Motor neuron (in vitro differentiated cells): ENCODE data around the gene PCDHB6. TPM values are rescaled to one million over a fixed set of nuclear protein-coding genes. Genes with fewer than 3 reads are reported as not detected.
"Not testable (repeated sequence)": the region's sequence is repeated elsewhere in the genome, so short reads cannot be mapped to it uniquely, and the experiment has no call there.

ENCODE experiments used
- ATAC-seq, 8 experiments: fragments of 200-7000 bp; cut with Tn5 transposase; replicated peaks in 6 of 8; 2 replicates each; pipeline ENCODE4 v1.8.0; 2021; ENCODE audit warnings: mild to moderate bottlenecking in 8 of 8, moderate library complexity in 8 of 8
- H3K27ac ChIP-seq, 2 donors: fragments of 250-450 bp; sonication (Bioruptor Pico); 2 replicates each; pipeline ENCODE4 v1.9.0; 2021; ENCODE audit warnings: antibody characterized with exemption in 2 of 2, mild to moderate bottlenecking in 2 of 2, moderate library complexity in 1 of 2
- H3K4me1 ChIP-seq, 2 donors: fragments of 250-450 bp; sonication (Bioruptor Pico); replicated peaks in 1 of 2; 2 replicates each; pipeline ENCODE4 v1.6.1; 2021; ENCODE audit warnings: antibody characterized with exemption in 2 of 2, mild to moderate bottlenecking in 2 of 2, moderate library complexity in 1 of 2
- H3K4me3 ChIP-seq, 5 donors: fragments of 250-450 bp; sonication (Bioruptor Pico); 2 replicates each; pipeline ENCODE4 v1.9.0; 2021; ENCODE audit warnings: antibody characterized with exemption in 5 of 5, mild to moderate bottlenecking in 5 of 5, moderate library complexity in 4 of 5
- WGBS, 10 experiments: fragments of 450-650 bp; shearing (Covaris generic); methylation state at CpG; one replicate each; pipeline ENCODE4 v1.0.0; 2022; 5-methylcytosine and 5-hydroxymethylcytosine counted together
- in situ Hi-C, 9 experiments: fragments of 400-800 bp; cut with MboI; loops; one replicate each; pipeline ENCODE4 v1.15.0; 2021; ENCODE audit warnings: low sequenced_read_pairs in 9 of 9, low pct_unique_long_range_greater_than_20kb in 2 of 9; ENCODE audit not compliant: unreplicated experiment in 9 of 9
- total RNA-seq, 8 experiments: library from RNA; unstranded; fragments of 300-600 nt; gene quantifications; 2 replicates each; pipeline versions ENCODE4 v1.2.3 to v1.2.4, GENCODE V29; 2022

The PCDHB6 gene
- total RNA-seq, 8 experiments from 2014 or later: 0.28 to 2.8 (median 2.3) TPM; not detected in 1

DNA sequence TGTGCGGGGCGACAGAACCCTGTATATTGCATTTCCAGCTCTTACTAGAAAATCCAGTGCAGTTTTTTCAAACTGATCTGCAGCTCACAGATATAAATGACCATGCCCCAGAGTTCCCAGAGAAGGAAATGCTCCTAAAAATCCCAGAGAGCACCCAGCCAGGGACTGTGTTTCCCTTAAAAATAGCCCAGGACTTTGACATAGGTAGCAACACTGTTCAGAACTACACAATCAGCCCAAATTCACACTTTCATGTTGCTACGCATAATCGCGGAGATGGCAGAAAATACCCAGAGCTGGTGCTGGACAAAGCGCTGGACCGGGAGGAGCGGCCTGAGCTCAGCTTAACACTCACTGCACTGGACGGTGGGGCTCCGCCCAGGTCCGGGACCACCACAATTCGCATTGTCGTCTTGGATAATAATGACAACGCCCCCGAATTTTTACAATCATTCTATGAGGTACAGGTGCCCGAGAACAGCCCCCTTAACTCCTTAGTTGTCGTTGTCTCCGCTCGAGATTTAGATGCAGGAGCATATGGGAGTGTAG, 14.1 kb upstream of the PCDHB6 start:
- 0 to 97% (median 47%) methylated on average over 1 to 14 of the region's 19 CpGs; no CpG with 5 or more reads in 1 of the 10 experiments for WGBS, 10 experiments
- H3K4me3 ChIP-seq: peak overlapping the region in 3 of 5 donors; percentile 33 to 66 (median 43)
- H3K27ac ChIP-seq: peak overlapping the region in 1 of 2 donors; percentile 80
- in situ Hi-C loops: no loop called here
- no peaks in the 10 kb centered on the region for H3K4me1 ChIP-seq
- ATAC-seq: peak in 1 of 8 experiments; percentile 70

DNA sequence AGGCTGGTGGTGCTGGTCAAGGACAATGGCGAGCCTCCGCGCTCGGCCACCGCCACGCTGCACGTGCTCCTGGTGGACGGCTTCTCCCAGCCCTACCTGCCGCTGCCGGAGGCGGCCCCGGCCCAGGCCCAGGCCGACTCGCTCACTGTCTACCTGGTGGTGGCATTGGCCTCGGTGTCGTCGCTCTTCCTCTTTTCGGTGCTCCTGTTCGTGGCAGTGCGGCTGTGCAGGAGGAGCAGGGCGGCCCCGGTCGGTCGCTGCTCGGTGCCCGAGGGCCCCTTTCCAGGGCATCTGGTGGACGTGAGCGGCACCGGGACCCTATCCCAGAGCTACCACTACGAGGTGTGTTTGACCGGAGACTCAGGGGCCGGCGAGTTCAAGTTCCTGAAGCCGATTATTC, 12.5 kb upstream of the PCDHB6 start:
- 25 to 80% (median 31%) methylated on average over 1 to 4 of the region's 34 CpGs; no CpG with 5 or more reads in 7 of the 10 experiments for WGBS, 10 experiments
- H3K4me1 ChIP-seq, in situ Hi-C loops, H3K4me3 ChIP-seq, ATAC-seq, H3K27ac ChIP-seq: not testable (repeated sequence)

DNA sequence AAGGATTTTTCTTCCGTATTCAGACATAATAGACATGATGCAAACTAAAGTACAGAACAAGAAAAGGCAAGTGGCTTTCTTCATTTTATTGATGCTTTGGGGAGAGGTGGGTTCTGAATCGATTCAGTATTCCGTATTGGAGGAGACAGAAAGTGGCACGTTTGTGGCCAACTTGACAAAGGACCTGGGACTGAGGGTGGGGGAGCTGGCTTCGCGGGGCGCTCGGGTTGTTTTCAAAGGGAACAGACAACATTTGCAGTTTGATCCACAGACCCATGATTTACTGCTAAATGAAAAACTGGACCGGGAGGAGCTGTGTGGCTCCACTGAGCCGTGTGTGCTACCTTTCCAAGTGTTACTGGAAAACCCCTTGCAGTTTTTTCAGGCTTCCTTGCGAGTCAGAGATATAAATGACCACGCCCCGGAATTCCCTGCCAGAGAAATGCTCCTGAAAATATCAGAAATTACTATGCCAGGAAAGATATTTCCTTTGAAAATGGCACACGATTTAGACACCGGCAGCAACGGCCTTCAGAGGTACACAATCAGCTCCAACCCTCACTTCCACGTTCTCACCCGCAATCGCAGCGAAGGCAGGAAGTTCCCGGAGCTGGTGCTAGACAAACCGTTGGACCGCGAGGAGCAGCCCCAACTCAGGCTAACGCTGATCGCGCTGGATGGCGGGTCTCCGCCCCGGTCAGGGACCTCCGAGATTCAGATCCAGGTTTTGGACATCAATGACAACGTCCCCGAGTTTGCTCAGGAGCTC, 551 bp downstream of the PCDHB6 start:
- H3K4me3 ChIP-seq: peak overlapping the region in 3 of 5 donors; percentile 4 to 34 (median 21)
- no peak overlapping the region for H3K27ac ChIP-seq
- no peaks in the 10 kb centered on the region for H3K4me1 ChIP-seq
- in situ Hi-C loops: loop anchor here in 1 of 9 experiments (25.0 kb wide), 1 partner anchor 112 kb away; no protein-coding TSS in a partner anchor
- ATAC-seq: peak in 3 of 8 experiments; percentile 46 to 53 (median 52)
- 5 to 96% (median 29%) methylated on average over 2 to 24 of the region's 33 CpGs for WGBS, 10 experiments

DNA sequence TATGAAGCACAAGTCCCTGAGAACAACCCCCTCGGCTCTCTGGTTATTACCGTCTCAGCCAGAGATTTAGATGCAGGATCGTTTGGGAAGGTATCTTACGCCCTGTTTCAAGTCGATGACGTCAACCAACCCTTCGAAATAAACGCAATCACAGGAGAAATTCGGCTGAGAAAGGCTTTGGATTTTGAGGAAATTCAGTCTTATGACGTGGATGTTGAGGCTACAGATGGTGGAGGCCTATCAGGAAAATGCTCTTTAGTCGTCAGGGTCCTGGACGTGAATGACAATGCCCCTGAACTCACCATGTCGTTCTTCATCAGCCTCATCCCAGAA, 1.1 kb downstream of the PCDHB6 start:
- Histone ChIP-seq H3K4me3 (peak overlapping the region in 3 of 5 donors; percentile 4 to 34 (median 21)), H3K27ac (no peak overlapping the region), H3K4me1 (no peaks in the 10 kb centered on the region)
- in situ Hi-C loops: loop anchor here in 1 of 9 experiments (25.0 kb wide), 1 partner anchor 111 kb away; no protein-coding TSS in a partner anchor
- 0 to 73% (median 8%) methylated on average over 1 to 13 of the region's 13 CpGs; no CpG with 5 or more reads in 3 of the 10 experiments for WGBS, 10 experiments
- ATAC-seq: no peak

DNA sequence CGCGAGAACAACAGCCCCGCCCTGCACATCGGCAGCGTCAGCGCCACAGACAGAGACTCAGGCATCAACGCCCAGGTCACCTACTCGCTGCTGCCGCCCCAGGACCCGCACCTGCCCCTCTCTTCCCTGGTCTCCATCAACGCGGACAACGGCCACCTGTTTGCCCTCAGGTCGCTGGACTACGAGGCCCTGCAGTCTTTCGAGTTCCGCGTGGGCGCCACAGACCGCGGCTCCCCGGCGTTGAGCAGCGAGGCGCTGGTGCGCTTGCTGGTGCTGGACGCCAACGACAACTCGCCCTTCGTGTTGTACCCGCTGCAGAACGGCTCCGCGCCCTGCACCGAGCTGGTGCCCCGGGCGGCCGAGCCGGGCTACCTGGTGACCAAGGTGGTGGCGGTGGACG, 1.8 kb downstream of the PCDHB6 start:
- WGBS, 10 experiments: 90% methylated on average over 16 of the region's 41 CpGs; no CpG with 5 or more reads in 9 of the 10 experiments
- not testable (repeated sequence) for H3K27ac ChIP-seq, H3K4me1 ChIP-seq, ATAC-seq
- peak overlapping the region in 1 of 5 donors; percentile 34 for H3K4me3 ChIP-seq
- in situ Hi-C loops: loop anchor here in 1 of 9 experiments (25.0 kb wide), 1 partner anchor 111 kb away; no protein-coding TSS in a partner anchor

DNA sequence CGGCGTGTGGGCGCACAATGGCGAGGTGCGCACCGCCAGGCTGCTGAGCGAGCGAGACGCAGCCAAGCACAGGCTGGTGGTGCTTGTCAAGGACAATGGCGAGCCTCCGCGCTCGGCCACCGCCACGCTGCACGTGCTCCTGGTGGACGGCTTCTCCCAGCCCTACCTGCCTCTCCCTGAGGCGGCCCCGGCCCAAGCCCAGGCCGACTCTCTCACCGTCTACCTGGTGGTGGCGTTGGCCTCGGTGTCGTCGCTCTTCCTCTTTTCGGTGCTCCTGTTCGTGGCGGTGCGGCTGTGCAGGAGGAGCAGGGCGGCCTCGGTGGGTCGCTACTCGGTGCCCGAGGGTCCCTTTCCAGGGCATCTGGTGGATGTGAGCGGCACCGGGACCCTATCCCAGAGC, 2.2 kb downstream of the PCDHB6 start:
- not testable (repeated sequence) for H3K27ac ChIP-seq, ATAC-seq, H3K4me1 ChIP-seq
- peak overlapping the region in 1 of 5 donors; percentile 14 for H3K4me3 ChIP-seq
- 0 to 90% (median 73%) methylated on average over 1 to 2 of the region's 36 CpGs; no CpG with 5 or more reads in 7 of the 10 experiments for WGBS, 10 experiments
- in situ Hi-C loops: loop anchor here in 1 of 9 experiments (25.0 kb wide), 1 partner anchor 110 kb away; no protein-coding TSS in a partner anchor

DNA sequence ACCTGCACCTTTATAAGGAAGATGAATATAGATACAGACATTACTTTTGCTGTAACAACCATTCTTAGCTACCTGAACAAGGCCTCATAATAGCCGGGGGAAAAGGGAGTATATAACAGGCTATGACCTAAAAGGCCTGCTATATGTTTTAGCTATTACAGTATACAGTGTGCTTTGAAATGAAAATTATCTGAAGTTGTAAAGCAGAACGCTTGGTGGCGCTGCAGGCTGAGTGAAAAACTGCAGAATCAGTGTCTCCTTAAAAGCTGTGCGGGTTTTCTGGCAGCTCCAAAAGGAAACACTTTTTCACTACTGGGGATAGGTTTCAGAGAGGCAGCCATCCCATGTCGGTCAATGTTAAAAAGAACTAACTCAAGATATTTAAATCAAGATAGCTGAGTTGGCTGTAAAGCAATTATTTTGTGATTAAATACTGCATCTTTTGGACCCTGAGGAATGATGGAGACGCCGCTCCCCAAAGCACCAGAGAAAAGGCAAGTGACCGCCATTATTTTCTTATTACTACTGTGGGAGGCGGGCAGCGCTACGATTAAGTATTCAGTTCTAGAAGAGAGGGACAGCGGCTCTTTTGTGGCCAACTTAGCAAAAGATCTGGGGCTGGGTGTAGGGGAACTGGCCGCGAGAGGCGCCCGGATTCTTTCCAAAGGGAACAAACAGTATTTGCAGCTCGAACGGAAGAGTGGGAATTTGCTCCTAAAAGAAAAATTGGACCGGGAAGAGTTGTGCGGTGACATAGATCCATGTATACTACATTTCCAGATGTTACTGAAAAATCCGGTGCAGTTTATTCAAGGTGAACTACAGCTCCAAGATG, 5.9 kb downstream of the PCDHB6 start:
- Histone ChIP-seq H3K4me3 (peak overlapping the region in 3 of 5 donors; percentile 16 to 30 (median 25)), H3K27ac (no peak overlapping the region), H3K4me1 (no peaks in the 10 kb centered on the region)
- ATAC-seq: peak in 3 of 8 experiments; percentile 16 to 40 (median 18)
- in situ Hi-C loops: loop anchor here in 1 of 9 experiments (25.0 kb wide), 1 partner anchor 107 kb away; no protein-coding TSS in a partner anchor
- 0 to 100% (median 36%) methylated on average over 1 to 21 of the region's 21 CpGs for WGBS, 10 experiments

DNA sequence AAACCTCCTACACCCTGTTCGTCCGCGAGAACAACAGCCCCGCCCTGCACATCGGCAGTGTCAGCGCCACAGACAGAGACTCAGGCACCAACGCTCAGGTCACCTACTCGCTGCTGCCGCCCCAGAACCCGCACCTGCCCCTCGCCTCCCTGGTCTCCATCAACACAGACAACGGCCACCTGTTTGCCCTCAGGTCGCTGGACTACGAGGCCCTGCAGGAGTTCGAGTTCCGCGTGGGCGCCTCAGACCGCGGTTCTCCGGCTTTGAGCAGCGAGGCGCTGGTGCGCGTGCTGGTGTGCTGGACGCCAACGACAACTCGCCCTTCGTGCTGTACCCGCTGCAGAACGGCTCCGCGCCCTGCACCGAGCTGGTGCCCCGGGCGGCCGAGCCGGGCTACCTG, 7.5 kb downstream of the PCDHB6 start:
- WGBS, 10 experiments: 60% methylated on average over 3 of the region's 38 CpGs; no CpG with 5 or more reads in 9 of the 10 experiments
- H3K4me1 ChIP-seq, H3K4me3 ChIP-seq, H3K27ac ChIP-seq, ATAC-seq: not testable (repeated sequence)
- in situ Hi-C loops: loop anchor here in 1 of 9 experiments (25.0 kb wide), 1 partner anchor 105 kb away; no protein-coding TSS in a partner anchor

DNA sequence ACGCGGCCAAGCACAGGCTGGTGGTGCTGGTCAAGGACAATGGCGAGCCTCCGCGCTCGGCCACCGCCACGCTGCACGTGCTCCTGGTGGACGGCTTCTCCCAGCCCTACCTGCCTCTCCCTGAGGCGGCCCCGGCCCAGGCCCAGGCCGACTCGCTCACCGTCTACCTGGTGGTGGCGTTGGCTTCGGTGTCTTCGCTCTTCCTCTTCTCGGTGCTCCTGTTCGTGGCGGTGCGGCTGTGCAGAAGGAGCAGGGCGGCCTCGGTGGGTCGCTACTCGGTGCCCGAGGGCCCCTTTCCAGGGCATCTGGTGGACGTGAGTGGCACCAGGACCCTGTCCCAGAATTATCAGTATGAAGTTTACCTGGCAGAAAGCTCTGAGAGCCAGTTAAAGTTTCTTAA, 8.0 kb downstream of the PCDHB6 start:
- in situ Hi-C loops: loop anchor here in 1 of 9 experiments (25.0 kb wide), 1 partner anchor 104 kb away; no protein-coding TSS in a partner anchor
- H3K4me1 ChIP-seq, H3K27ac ChIP-seq, H3K4me3 ChIP-seq, ATAC-seq: not testable (repeated sequence)
- WGBS, 10 experiments: 20% methylated on average over 1 of the region's 28 CpGs; no CpG with 5 or more reads in 9 of the 10 experiments

DNA sequence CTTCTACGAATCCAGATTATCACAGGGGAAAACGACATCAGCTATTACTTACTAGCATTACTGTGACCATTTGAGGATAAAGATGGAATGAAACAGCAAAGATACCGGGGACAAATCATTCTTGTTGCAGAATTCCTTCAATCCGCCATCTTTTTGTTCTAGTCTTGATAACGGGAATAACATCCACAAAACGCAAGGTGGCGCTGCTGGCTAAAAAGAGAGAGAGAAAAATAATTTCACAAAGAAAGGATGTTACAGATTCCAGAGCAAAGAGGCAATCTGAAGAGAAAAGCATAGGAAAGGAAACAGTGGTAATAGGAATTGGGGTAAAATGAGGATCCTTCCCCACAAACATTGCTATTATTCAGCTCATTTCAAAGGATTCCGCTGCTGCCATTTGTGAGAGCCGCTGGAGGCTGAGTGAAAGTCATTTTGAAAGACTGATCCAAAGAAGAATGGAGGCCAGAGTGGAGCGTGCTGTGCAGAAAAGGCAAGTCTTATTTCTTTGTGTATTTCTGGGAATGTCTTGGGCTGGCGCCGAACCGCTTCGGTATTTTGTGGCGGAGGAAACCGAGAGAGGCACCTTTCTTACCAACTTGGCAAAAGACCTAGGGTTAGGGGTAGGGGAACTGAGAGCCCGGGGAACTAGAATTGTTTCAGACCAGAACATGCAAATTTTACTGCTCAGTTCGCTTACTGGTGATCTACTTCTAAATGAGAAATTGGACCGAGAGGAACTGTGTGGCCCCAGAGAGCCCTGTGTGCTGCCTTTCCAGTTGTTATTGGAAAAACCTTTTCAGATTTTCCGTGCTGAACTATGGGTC, 22.7 kb downstream of the PCDHB6 start, which contains the start of gene PCDHB7:
PCDHB7 (plus strand) TSS at position 264 of the 824 bp plus-strand sequence; CDS start at position 456, 192 bp downstream.
- in situ Hi-C loops: loop anchor here in 1 of 9 experiments (25.0 kb wide), 1 partner anchor 90 kb away; no protein-coding TSS in a partner anchor
- Histone ChIP-seq H3K4me3 (peak within 1 kb of the TSS in 1 of 5 donors; percentile 25), H3K4me1 (no peaks in the 10 kb centered on the region), H3K27ac (no peak within 1 kb of the TSS)
- WGBS, 10 experiments: 11 to 80% (median 41%) methylated on average over 3 to 19 of the region's 20 CpGs
- peak in 1 of 8 experiments; percentile 27 for ATAC-seq

DNA sequence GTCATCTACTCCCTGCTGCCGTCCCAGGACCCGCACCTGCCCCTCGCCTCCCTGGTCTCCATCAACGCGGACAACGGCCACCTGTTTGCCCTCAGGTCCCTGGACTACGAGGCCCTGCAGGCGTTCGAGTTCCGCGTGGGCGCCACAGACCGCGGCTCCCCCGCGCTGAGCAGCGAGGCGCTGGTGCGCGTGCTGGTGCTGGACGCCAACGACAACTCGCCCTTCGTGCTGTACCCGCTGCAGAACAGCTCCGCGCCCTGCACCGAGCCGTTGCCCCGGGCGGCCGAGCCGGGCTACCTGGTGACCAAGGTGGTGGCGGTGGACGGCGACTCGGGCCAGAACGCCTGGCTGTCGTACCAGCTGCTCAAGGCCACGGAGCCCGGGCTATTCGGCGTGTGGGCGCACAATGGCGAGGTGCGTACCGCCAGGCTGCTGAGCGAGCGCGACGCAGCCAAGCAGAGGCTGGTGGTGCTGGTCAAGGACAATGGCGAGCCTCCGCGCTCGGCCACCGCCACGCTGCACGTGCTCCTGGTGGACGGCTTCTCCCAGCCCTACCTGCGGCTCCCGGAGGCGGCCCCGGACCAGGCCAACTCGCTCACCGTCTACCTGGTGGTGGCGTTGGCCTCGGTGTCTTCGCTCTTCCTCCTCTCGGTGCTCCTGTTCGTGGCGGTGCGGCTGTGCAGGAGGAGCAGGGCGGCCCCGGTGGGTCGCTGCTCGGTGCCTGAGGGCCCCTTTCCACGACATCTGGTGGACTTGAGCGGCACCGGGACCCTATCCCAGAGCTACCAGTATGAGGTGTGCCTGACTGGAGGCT, 24.6 kb downstream of the PCDHB6 start:
- ATAC-seq, H3K4me3 ChIP-seq, H3K4me1 ChIP-seq, H3K27ac ChIP-seq: not testable (repeated sequence)
- in situ Hi-C loops: loop anchor here in 5 of 9 experiments (25.0 kb wide), 2 partner anchors 88 to 388 kb away; no protein-coding TSS in a partner anchor
- 13 to 94% (median 40%) methylated on average over 3 to 15 of the region's 79 CpGs; no CpG with 5 or more reads in 4 of the 10 experiments for WGBS, 10 experiments
